Thyroid gland (tissue), 4 donors: Measurements from ENCODE around the gene OBSCN.

Experiments used
- POLR2A ChIP-seq, 2 donors: fragments of 450-650 bp; IDR thresholded peaks; one replicate each; pipeline ENCODE4 v1.6.1; 2017; ENCODE audit warnings: antibody characterized with exemption in 2 of 2, mild to moderate bottlenecking in 2 of 2, moderate library complexity in 1 of 2
- TF ChIP-seq, protein P1 (sequence below), 6 experiments: fragments of 200-600 bp in 3 of 6; fragments of 450-650 bp in 3 of 6; sonication (generic) in 3 of 6; IDR thresholded peaks; one replicate each; pipeline ENCODE4 v1.5.1; 2016 to 2019; ENCODE audit warnings: antibody characterized with exemption in 6 of 6, mild to moderate bottlenecking in 2 of 6, inconsistent platforms in 1 of 6, moderate library complexity in 1 of 6

DNA sequence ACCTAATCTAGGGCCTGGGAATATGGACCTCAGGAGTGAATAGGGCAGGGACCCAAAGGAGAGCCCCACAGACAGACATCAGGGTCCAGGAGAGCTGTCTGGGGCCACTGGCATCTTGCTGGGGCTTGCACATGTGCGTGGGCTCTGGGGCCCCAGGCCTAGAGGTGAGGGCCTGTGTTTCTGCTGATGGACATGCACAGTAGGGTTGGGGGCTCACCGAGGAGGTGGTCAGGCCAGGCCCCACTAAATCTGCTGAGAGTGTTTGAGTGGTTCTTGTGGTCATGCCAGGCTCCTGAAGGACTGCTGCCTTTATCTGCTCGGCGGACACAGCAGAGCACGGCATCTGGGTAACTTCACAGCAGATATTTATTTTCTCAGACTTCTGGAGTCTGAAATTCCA, 87.4 kb downstream of the OBSCN start:
- TF ChIP-seq POLR2A (IDR thresholded peaks at IDR 0.05): no peak
- TF ChIP-seq, protein P1, sequence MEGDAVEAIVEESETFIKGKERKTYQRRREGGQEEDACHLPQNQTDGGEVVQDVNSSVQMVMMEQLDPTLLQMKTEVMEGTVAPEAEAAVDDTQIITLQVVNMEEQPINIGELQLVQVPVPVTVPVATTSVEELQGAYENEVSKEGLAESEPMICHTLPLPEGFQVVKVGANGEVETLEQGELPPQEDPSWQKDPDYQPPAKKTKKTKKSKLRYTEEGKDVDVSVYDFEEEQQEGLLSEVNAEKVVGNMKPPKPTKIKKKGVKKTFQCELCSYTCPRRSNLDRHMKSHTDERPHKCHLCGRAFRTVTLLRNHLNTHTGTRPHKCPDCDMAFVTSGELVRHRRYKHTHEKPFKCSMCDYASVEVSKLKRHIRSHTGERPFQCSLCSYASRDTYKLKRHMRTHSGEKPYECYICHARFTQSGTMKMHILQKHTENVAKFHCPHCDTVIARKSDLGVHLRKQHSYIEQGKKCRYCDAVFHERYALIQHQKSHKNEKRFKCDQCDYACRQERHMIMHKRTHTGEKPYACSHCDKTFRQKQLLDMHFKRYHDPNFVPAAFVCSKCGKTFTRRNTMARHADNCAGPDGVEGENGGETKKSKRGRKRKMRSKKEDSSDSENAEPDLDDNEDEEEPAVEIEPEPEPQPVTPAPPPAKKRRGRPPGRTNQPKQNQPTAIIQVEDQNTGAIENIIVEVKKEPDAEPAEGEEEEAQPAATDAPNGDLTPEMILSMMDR (IDR thresholded peaks at IDR 0.05): no peak
